H9 (cell line): ENCODE data around the gene ARPC5. TPM values are rescaled to one million over a fixed set of nuclear protein-coding genes. Genes with fewer than 3 reads are reported as not detected.

Source experiments
- DNase-seq: peaks from one replicate; pipeline ENCODE4 v3.0.0-alpha.2; 2017
- H2AFZ ChIP-seq: one replicate; pipeline ENCODE4 v1.6.1; 2013; ENCODE audit warnings: mild to moderate bottlenecking, low read length, control low read depth, moderate library complexity
- H2AK5ac ChIP-seq: 2 replicates; pipeline ENCODE4 v1.6.1; 2013; ENCODE audit warnings: low read length, control low read depth, mixed read lengths; ENCODE audit not compliant: insufficient read length
- H2BK120ac ChIP-seq: one replicate; pipeline ENCODE4 v1.6.1; 2013; ENCODE audit warnings: low read depth, mild to moderate bottlenecking, low read length, control low read depth, inconsistent platforms; ENCODE audit not compliant: poor library complexity, severe bottlenecking
- H2BK12ac ChIP-seq: 2 replicates; pipeline ENCODE4 v1.6.1; 2013; ENCODE audit warnings: low read length, control low read depth, mixed read lengths, low read depth; ENCODE audit not compliant: insufficient read length
- H2BK15ac ChIP-seq: 2 replicates; pipeline ENCODE4 v1.6.1; 2013; ENCODE audit warnings: low read depth, low read length, control low read depth
- H2BK20ac ChIP-seq: one replicate; pipeline ENCODE4 v1.6.1; 2013; ENCODE audit warnings: low read depth, mild to moderate bottlenecking, low read length, control low read depth, inconsistent platforms; ENCODE audit not compliant: poor library complexity, severe bottlenecking
- H2BK5ac ChIP-seq: 2 replicates; pipeline ENCODE4 v1.6.1; 2013; ENCODE audit warnings: low read length, control low read depth, mixed read lengths; ENCODE audit not compliant: insufficient read length
- H3K14ac ChIP-seq: 2 replicates; pipeline ENCODE4 v1.6.1; 2013; ENCODE audit warnings: low read length, control low read depth; ENCODE audit not compliant: insufficient read depth
- H3K18ac ChIP-seq: 2 replicates; pipeline ENCODE4 v1.6.1; 2013; ENCODE audit warnings: low read depth, mild to moderate bottlenecking, mixed read lengths, low read length, control low read depth; ENCODE audit not compliant: insufficient read length
- H3K23ac ChIP-seq: 2 replicates; pipeline ENCODE4 v1.6.1; 2013; ENCODE audit warnings: low read length, control low read depth, mixed read lengths, low read depth; ENCODE audit not compliant: insufficient read length
- H3K23me2 ChIP-seq: 2 replicates; pipeline ENCODE4 v1.6.1; 2013; ENCODE audit warnings: low read depth, mild to moderate bottlenecking, mixed read lengths, low read length, control low read depth; ENCODE audit not compliant: insufficient read length, poor library complexity, severe bottlenecking
- H3K27ac ChIP-seq: 2 replicates; pipeline ENCODE4 v1.5.1; 2013; ENCODE audit warnings: low read length, control low read depth, mixed read lengths, low read depth; ENCODE audit not compliant: insufficient read length
- H3K27me3 ChIP-seq: 2 replicates; pipeline ENCODE4 v1.6.1; 2013; ENCODE audit warnings: low read length, control low read depth, inconsistent platforms; ENCODE audit not compliant: insufficient read depth
- H3K4ac ChIP-seq: 2 replicates; pipeline ENCODE4 v1.6.1; 2013; ENCODE audit warnings: low read depth, mild to moderate bottlenecking, control low read depth, inconsistent platforms, low read length, moderate library complexity
- H3K4me1 ChIP-seq: 2 replicates; pipeline ENCODE4 v1.6.1; 2013; ENCODE audit warnings: low read length, control low read depth, inconsistent platforms; ENCODE audit not compliant: insufficient read depth
- H3K4me2 ChIP-seq: 2 replicates; pipeline ENCODE4 v1.6.1; 2013; ENCODE audit warnings: low read length, control low read depth, mixed read lengths; ENCODE audit not compliant: insufficient read length, insufficient read depth
- H3K56ac ChIP-seq: 2 replicates; pipeline ENCODE4 v1.6.1; 2013; ENCODE audit warnings: low read depth, mild to moderate bottlenecking, mixed read lengths, low read length, control low read depth; ENCODE audit not compliant: insufficient read length
- H3K79me1 ChIP-seq: 2 replicates; pipeline ENCODE4 v1.6.1; 2013; ENCODE audit warnings: low read depth, mild to moderate bottlenecking, moderate library complexity, low read length, control low read depth, inconsistent platforms; ENCODE audit not compliant: insufficient read depth, poor library complexity, severe bottlenecking
- H3K79me2 ChIP-seq: 2 replicates; pipeline ENCODE4 v1.6.1; 2013; ENCODE audit warnings: low read length, control low read depth, inconsistent platforms; ENCODE audit not compliant: insufficient read depth
- H3K9ac ChIP-seq: 2 replicates; pipeline ENCODE4 v1.6.1; 2013; ENCODE audit warnings: low read length, control low read depth, mixed read lengths; ENCODE audit not compliant: insufficient read length; ENCODE audit errors: extremely low read depth
- H3K9me3 ChIP-seq: one replicate; pipeline ENCODE4 v1.6.1; 2013; ENCODE audit warnings: low read depth, low read length, inconsistent platforms; ENCODE audit not compliant: control insufficient read depth
- H3T11ph ChIP-seq: one replicate; pipeline ENCODE4 v1.6.1; 2013; ENCODE audit warnings: mild to moderate bottlenecking, low read length, control low read depth, inconsistent platforms
- H4K20me1 ChIP-seq: one replicate; pipeline ENCODE4 v1.6.1; 2013; ENCODE audit not compliant: control insufficient read depth, insufficient read length, insufficient read depth
- H4K5ac ChIP-seq: 2 replicates; pipeline ENCODE4 v1.6.1; 2013; ENCODE audit warnings: low read depth, mild to moderate bottlenecking, mixed read lengths, low read length, control low read depth; ENCODE audit not compliant: insufficient read length
- H4K8ac ChIP-seq: replicated peaks from 2 replicates; pipeline ENCODE4 v1.6.1; 2013; ENCODE audit warnings: low read length, control low read depth, mixed read lengths, low read depth; ENCODE audit not compliant: insufficient read length
- H4K91ac ChIP-seq: 2 replicates; pipeline ENCODE4 v1.6.1; 2013; ENCODE audit warnings: low read depth, mild to moderate bottlenecking, moderate library complexity, mixed read lengths, low read length, control low read depth; ENCODE audit not compliant: insufficient read length
- H3K27ac Mint-ChIP-seq, 3 experiments: 2 replicates in 2 of 3; 3 replicates in 1 of 3; pipeline ENCODE4 v1.8.0; 2020 to 2021; ENCODE audit warnings: mixed read lengths in 3 of 3, mild to moderate bottlenecking in 1 of 3, moderate library complexity in 1 of 3
- H3K27me3 Mint-ChIP-seq: 2 replicates; pipeline ENCODE4 v1.8.0; 2021; ENCODE audit warnings: low read depth, mild to moderate bottlenecking, moderate library complexity, mixed read lengths
- H3K36me3 Mint-ChIP-seq, 3 experiments: 2 replicates in 2 of 3; 3 replicates in 1 of 3; pipeline ENCODE4 v1.8.0; 2020 to 2021; ENCODE audit warnings: low read depth in 3 of 3, mixed read lengths in 3 of 3; ENCODE audit not compliant: insufficient read depth in 1 of 3
- H3K4me1 Mint-ChIP-seq, 2 experiments: 2 replicates each; pipeline ENCODE4 v1.8.0; 2020; ENCODE audit warnings: mixed read lengths in 2 of 2
- H3K4me3 Mint-ChIP-seq, 2 experiments: 2 replicates in 1 of 2; 3 replicates in 1 of 2; pipeline ENCODE4 v1.8.0; 2020 to 2021; ENCODE audit warnings: mild to moderate bottlenecking in 2 of 2, mixed read lengths in 2 of 2, moderate library complexity in 1 of 2
- H3K9me3 Mint-ChIP-seq, 2 experiments: 2 replicates in 1 of 2; 3 replicates in 1 of 2; pipeline ENCODE4 v1.8.0; 2020; ENCODE audit warnings: mild to moderate bottlenecking in 2 of 2, mixed read lengths in 2 of 2, moderate library complexity in 1 of 2
- WGBS: extraction: QIAGEN DNeasy Blood & Tissue Kit; methylation state at CpG from one replicate; pipeline ENCODE4 v1.1.7; 2013; ENCODE audit warnings: missing lambda C conversion rate, low lambda C conversion rate, mixed read lengths; ENCODE audit not compliant: insufficient read length; ENCODE audit errors: extremely low coverage; 5-methylcytosine and 5-hydroxymethylcytosine counted together
- total RNA-seq: library from RNA; stranded (reverse); gene quantifications from 2 replicates; pipeline ENCODE4 v1.2.1, GENCODE V29; 2021
- TF ChIP-seq, protein P1 (sequence below): fragments of 200-600 bp; sonication (generic); conservative IDR thresholded peaks from 3 replicates; pipeline ENCODE4 v1.8.0; 2021; ENCODE audit warnings: antibody characterized with exemption, mild to moderate bottlenecking

The ARPC5 gene
- total RNA-seq, 1 experiment from 2014 or later, result 67.7 TPM

- H2BK12ac ChIP-seq, result no peak overlapping the region
- no peaks in the 10 kb centered on the region for H3K9me3 ChIP-seq
- H4K8ac ChIP-seq, result no peak overlapping the region
- H3K27ac Mint-ChIP-seq, result no peak overlapping the region
- H3K9ac ChIP-seq, result no peak overlapping the region
- TF ChIP-seq, protein P1, sequence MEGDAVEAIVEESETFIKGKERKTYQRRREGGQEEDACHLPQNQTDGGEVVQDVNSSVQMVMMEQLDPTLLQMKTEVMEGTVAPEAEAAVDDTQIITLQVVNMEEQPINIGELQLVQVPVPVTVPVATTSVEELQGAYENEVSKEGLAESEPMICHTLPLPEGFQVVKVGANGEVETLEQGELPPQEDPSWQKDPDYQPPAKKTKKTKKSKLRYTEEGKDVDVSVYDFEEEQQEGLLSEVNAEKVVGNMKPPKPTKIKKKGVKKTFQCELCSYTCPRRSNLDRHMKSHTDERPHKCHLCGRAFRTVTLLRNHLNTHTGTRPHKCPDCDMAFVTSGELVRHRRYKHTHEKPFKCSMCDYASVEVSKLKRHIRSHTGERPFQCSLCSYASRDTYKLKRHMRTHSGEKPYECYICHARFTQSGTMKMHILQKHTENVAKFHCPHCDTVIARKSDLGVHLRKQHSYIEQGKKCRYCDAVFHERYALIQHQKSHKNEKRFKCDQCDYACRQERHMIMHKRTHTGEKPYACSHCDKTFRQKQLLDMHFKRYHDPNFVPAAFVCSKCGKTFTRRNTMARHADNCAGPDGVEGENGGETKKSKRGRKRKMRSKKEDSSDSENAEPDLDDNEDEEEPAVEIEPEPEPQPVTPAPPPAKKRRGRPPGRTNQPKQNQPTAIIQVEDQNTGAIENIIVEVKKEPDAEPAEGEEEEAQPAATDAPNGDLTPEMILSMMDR, result no peak
- no peak for DNase-seq
- no peaks in the 10 kb centered on the region for H3K23me2 ChIP-seq
- no peaks in the 10 kb centered on the region for H3K4me1 Mint-ChIP-seq
- no peaks in the 10 kb centered on the region for H3K27me3 ChIP-seq
- no peak overlapping the region for H3K4me2 ChIP-seq
- H3K18ac ChIP-seq, result no peak overlapping the region
- no peak overlapping the region for H2AFZ ChIP-seq
- no peak overlapping the region for H3K14ac ChIP-seq
- no peaks in the 10 kb centered on the region for H3K79me2 ChIP-seq
- H2AK5ac ChIP-seq, result no peak overlapping the region
- H2BK5ac ChIP-seq, result no peak overlapping the region
- no peak overlapping the region for H3K27ac ChIP-seq
- H3K56ac ChIP-seq, result no peak overlapping the region
- H3K4me3 Mint-ChIP-seq, result no peak overlapping the region
- no CpG with 5 or more reads among the region's 1 CpG for WGBS
- no peaks in the 10 kb centered on the region; a peak in 1 of 5 replicates for H3K9me3 Mint-ChIP-seq
- no peak overlapping the region for H2BK20ac ChIP-seq
- no peak overlapping the region for H3K23ac ChIP-seq
- no peak overlapping the region for H4K91ac ChIP-seq
- H2BK15ac ChIP-seq, result no peak overlapping the region
- H3K27me3 Mint-ChIP-seq, result no peaks in the 10 kb centered on the region; the same call in 1 of the 2 replicates
- H4K20me1 ChIP-seq, result no peaks in the 10 kb centered on the region
- no peak overlapping the region for H3T11ph ChIP-seq
- H3K79me1 ChIP-seq, result no peaks in the 10 kb centered on the region
- no peaks in the 10 kb centered on the region; a peak in 1 of 7 replicates for H3K36me3 Mint-ChIP-seq
- H3K4ac ChIP-seq, result no peak overlapping the region
- no peak overlapping the region for H4K5ac ChIP-seq
- H2BK120ac ChIP-seq, result no peak overlapping the region
- H3K4me1 ChIP-seq, result no peaks in the 10 kb centered on the region
These were observed 62.9 kb downstream of the ARPC5 start for GRCh38 chr1:183572721-183573120.
